Trophoblast cell (in vitro differentiated cells and primary cell): Measurements from ENCODE around the gene RPL38. TPM values are rescaled to one million over a fixed set of nuclear protein-coding genes. Genes with fewer than 3 reads are reported as not detected.

ENCODE experiments used
- DNase-seq, 2 donors: peaks; one replicate each; pipeline ENCODE4 v3.0.0-alpha.2; 2016
- H2AFZ ChIP-seq: 2 replicates; pipeline ENCODE4 v1.6.1; 2013; ENCODE audit warnings: low read length, moderate library complexity, mild to moderate bottlenecking; ENCODE audit not compliant: insufficient read depth, poor library complexity
- H2AK5ac ChIP-seq: 2 replicates; pipeline ENCODE4 v1.6.1; 2013; ENCODE audit warnings: mild to moderate bottlenecking, low read length
- H2BK120ac ChIP-seq: 2 replicates; pipeline ENCODE4 v1.6.1; 2013; ENCODE audit warnings: low read length, mild to moderate bottlenecking, moderate library complexity; ENCODE audit not compliant: insufficient read depth, poor library complexity
- H2BK12ac ChIP-seq: 2 replicates; pipeline ENCODE4 v1.6.1; 2013; ENCODE audit warnings: mild to moderate bottlenecking, low read length, moderate library complexity
- H2BK5ac ChIP-seq: 2 replicates; pipeline ENCODE4 v1.6.1; 2013; ENCODE audit warnings: low read length, low read depth, moderate library complexity, mild to moderate bottlenecking; ENCODE audit not compliant: poor library complexity
- H3K14ac ChIP-seq: 2 replicates; pipeline ENCODE4 v1.6.1; 2013; ENCODE audit warnings: mild to moderate bottlenecking, low read length
- H3K18ac ChIP-seq: 2 replicates; pipeline ENCODE4 v1.6.1; 2013; ENCODE audit warnings: mild to moderate bottlenecking, low read length
- H3K23ac ChIP-seq: 2 replicates; pipeline ENCODE4 v1.6.1; 2013; ENCODE audit warnings: low read length
- H3K27ac ChIP-seq: 2 replicates; pipeline ENCODE4 v1.5.1; 2013; ENCODE audit warnings: low read depth, mild to moderate bottlenecking, inconsistent platforms, low read length, moderate library complexity
- H3K27me3 ChIP-seq: 2 replicates; pipeline ENCODE4 v1.6.1; 2013; ENCODE audit warnings: inconsistent platforms, mild to moderate bottlenecking, low read length, moderate library complexity; ENCODE audit not compliant: insufficient read depth
- H3K36me3 ChIP-seq, 2 experiments: 1 replicate in 1 of 2; 2 replicates in 1 of 2; pipeline ENCODE4 v1.6.1; 2013; ENCODE audit warnings: low read length in 2 of 2, mild to moderate bottlenecking in 2 of 2, moderate library complexity in 1 of 2; ENCODE audit not compliant: insufficient read depth in 2 of 2, control insufficient read depth in 1 of 2
- H3K4ac ChIP-seq: 2 replicates; pipeline ENCODE4 v1.6.1; 2013; ENCODE audit warnings: low read depth, mild to moderate bottlenecking, low read length, moderate library complexity
- H3K4me1 ChIP-seq, 2 experiments: 1 replicate in 1 of 2; 2 replicates in 1 of 2; pipeline ENCODE4 v1.6.1; 2013; ENCODE audit warnings: low read length in 2 of 2, mild to moderate bottlenecking in 2 of 2, moderate library complexity in 1 of 2; ENCODE audit not compliant: insufficient read depth in 2 of 2, control insufficient read depth in 1 of 2
- H3K4me2 ChIP-seq: 2 replicates; pipeline ENCODE4 v1.6.1; 2013; ENCODE audit warnings: inconsistent platforms, mild to moderate bottlenecking, low read length, moderate library complexity
- H3K4me3 ChIP-seq: 2 replicates; pipeline ENCODE4 v1.5.1; 2013; ENCODE audit warnings: mild to moderate bottlenecking, low read depth, low read length, inconsistent platforms
- H3K79me1 ChIP-seq: one replicate; pipeline ENCODE4 v1.6.1; 2013; ENCODE audit warnings: low read length
- H3K79me2 ChIP-seq: 2 replicates; pipeline ENCODE4 v1.6.1; 2013; ENCODE audit warnings: low read length, mild to moderate bottlenecking; ENCODE audit not compliant: control insufficient read depth, insufficient read depth, poor library complexity
- H3K9ac ChIP-seq: 2 replicates; pipeline ENCODE4 v1.6.1; 2013; ENCODE audit warnings: mild to moderate bottlenecking, low read length
- H3K9me3 ChIP-seq: 2 replicates; pipeline ENCODE4 v1.6.1; 2013; ENCODE audit warnings: low read depth, mild to moderate bottlenecking, control low read depth, inconsistent platforms, low read length; ENCODE audit not compliant: insufficient read depth
- H4K12ac ChIP-seq: 2 replicates; pipeline ENCODE4 v1.6.1; 2013; ENCODE audit warnings: low read depth, mild to moderate bottlenecking, low read length, moderate library complexity
- H4K8ac ChIP-seq: 2 replicates; pipeline ENCODE4 v1.6.1; 2013; ENCODE audit warnings: low read depth, mild to moderate bottlenecking, low read length, moderate library complexity
- H4K91ac ChIP-seq: one replicate; pipeline ENCODE4 v1.6.1; 2013; ENCODE audit warnings: low read depth, mild to moderate bottlenecking, low read length, moderate library complexity
- WGBS: extraction: QIAGEN DNeasy Blood & Tissue Kit; methylation state at CpG from one replicate; pipeline ENCODE4 v1.1.7; 2013; ENCODE audit warnings: missing lambda C conversion rate; ENCODE audit not compliant: insufficient read length, insufficient coverage; ENCODE audit errors: extremely low coverage; 5-methylcytosine and 5-hydroxymethylcytosine counted together
- polyA plus RNA-seq: library from polyadenylated mRNA; stranded (reverse); fragments of 200-250 nt; gene quantifications from 2 replicates; pipeline ENCODE4 v1.2.3, GENCODE V29; 2013

The RPL38 gene
- polyA plus RNA-seq, result 3,156 and 3,255 TPM in 2 replicates

DNA sequence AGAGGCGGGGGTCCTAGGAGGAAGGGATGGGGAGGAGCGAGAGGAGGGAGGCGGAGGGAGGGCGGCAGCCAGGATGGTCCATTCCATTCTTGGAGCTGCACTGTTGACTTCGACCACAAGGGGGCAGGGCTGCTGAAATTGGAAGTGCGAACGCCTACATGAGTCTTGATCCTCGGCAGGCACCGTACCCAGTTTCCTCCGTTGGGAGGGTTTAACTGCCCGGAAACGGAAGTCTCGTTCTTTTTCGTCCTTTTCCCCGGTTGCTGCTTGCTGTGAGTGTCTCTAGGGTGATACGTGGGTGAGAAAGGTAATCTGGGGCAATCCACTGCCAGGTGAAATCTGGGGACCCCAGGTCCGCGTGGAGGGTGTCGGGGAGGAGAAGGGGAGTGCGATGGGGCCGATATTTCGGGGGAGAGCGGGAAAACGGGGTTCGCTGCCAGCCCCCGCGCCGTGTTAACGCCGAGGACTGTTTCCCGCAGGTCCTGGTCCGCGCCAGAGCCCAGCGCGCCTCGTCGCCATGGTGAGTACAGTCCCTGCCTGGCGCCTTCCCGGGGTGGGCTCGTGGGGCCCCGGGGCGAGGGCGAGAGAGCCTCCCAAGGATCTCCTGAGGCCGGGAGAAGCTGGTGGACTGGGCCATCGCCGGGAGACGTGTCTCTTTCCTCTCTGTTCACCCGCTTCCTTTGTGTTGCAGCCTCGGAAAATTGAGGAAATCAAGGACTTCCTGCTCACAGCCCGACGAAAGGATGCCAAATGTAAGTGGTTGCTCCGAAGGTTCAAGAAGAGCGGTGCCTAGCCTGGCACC, at the start of gene RPL38:
Gene RPL38 (plus strand): TSS at position 240 of the 802 bp plus-strand sequence. CDS start 278 bp downstream, at position 518.
- WGBS, result no CpG with 5 or more reads among the region's 53 CpGs
- peak within 1 kb of the TSS; percentile 81 for H3K4me2 ChIP-seq

DNA sequence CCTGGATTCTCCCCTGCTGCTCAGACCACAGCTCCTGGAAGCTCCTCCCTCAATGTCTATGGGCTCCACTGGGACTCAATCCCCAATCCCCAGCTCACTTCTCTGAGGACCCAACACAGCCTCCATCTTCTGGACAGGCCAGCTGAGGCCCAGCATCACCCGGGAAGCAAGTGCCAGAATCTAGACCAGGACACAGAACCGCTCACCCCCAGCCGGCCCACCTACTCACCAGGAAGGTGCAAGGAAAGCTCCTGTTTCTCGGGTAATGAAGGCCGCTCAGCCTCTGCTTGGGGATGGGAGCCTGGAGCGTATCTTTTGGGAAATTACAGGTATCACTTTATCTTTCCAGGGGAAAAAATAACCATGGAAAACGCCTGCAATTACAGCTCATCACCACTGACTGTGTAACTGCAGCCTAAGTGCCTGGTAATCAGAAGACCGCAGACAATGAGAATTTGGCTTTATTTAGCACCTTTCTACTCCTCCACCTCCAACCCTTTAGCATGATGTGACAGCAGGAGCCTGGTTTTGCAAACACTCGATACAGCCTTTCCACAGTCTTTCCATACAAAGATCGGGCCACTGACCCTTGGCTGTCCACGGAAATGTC, 49.6 kb upstream of the RPL38 start:
- H3K9ac ChIP-seq, result no peak overlapping the region
- H3K4ac ChIP-seq, result no peak overlapping the region
- no CpG with 5 or more reads among the region's 11 CpGs for WGBS
- DNase-seq, result no peak
- H3K79me1 ChIP-seq, result no peaks in the 10 kb centered on the region
- H2BK12ac ChIP-seq, result no peak overlapping the region
- H2AFZ ChIP-seq, result no peak overlapping the region
- no peak overlapping the region for H3K18ac ChIP-seq
- no peaks in the 10 kb centered on the region for H3K27me3 ChIP-seq
- no peak overlapping the region for H3K14ac ChIP-seq
- no peaks in the 10 kb centered on the region for H3K79me2 ChIP-seq
- peaks cover 5 to 13% of the 10 kb centered on the region in 2 experiments for H3K4me1 ChIP-seq
- no peak overlapping the region for H4K12ac ChIP-seq
- H3K9me3 ChIP-seq, result peaks cover 4% of the 10 kb centered on the region
- H3K23ac ChIP-seq, result no peak overlapping the region
- H3K27ac ChIP-seq, result no peak overlapping the region
- no peak overlapping the region for H2BK5ac ChIP-seq
- H3K4me3 ChIP-seq, result no peak overlapping the region
- H4K8ac ChIP-seq, result no peak overlapping the region
- no peak overlapping the region for H4K91ac ChIP-seq
- no peak overlapping the region for H2BK120ac ChIP-seq
- H3K36me3 ChIP-seq, result no peaks in the 10 kb centered on the region
- no peak overlapping the region for H2AK5ac ChIP-seq
- no peak overlapping the region for H3K4me2 ChIP-seq

More for the DNA sequence above, at the start of gene RPL38:
- peak within 1 kb of the TSS; percentile 85 for H3K4ac ChIP-seq
- H3K27me3 ChIP-seq, result no peaks in the 10 kb centered on the region
- peaks cover 11% of the 10 kb centered on the region for H3K79me2 ChIP-seq
- H3K79me1 ChIP-seq, result peaks cover 6% of the 10 kb centered on the region
- peak within 1 kb of the TSS; percentile 55 for H3K18ac ChIP-seq
- no peak within 1 kb of the TSS for H3K23ac ChIP-seq
- H3K27ac ChIP-seq, result peak within 1 kb of the TSS; percentile 20
- H2AK5ac ChIP-seq, result peak within 1 kb of the TSS; percentile 33
- H4K8ac ChIP-seq, result peak within 1 kb of the TSS; percentile 91
- peak within 1 kb of the TSS; percentile 92 for H3K9ac ChIP-seq
- peaks cover 8 to 24% of the 10 kb centered on the region in 2 experiments for H3K4me1 ChIP-seq
- peak; percentile 94 to 99 for DNase-seq
- peak within 1 kb of the TSS; percentile 16 for H2BK12ac ChIP-seq
- peak within 1 kb of the TSS; percentile 94 for H3K4me3 ChIP-seq
- H3K14ac ChIP-seq, result peak within 1 kb of the TSS; percentile 88
- H2BK120ac ChIP-seq, result peak within 1 kb of the TSS; percentile 37
- H2AFZ ChIP-seq, result peak within 1 kb of the TSS; percentile 54
- H4K12ac ChIP-seq, result peak within 1 kb of the TSS; percentile 75
- peak within 1 kb of the TSS; percentile 53 for H2BK5ac ChIP-seq
- no peaks in the 10 kb centered on the region for H3K9me3 ChIP-seq
- peaks cover 29 to 33% of the 10 kb centered on the region in 2 experiments for H3K36me3 ChIP-seq
- H4K91ac ChIP-seq, result peak within 1 kb of the TSS; percentile 74

DNA sequence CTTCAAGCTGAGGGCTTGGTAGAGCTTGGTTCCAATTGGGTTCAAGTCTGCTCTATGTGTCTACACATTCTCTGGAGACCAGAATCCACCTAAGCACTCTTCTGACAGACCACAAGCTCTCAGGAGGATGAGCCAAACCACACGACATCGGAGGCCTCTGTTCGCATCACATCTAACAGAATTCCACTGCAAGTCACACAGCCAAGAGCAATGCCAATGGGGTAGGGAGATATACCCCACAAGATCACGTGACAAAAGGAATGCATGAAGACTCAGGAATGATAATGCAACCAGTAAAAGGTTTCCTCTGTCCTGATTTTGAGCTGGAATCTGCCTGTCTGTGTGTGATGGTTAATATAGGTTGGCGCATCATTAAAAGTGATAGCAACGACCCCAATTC, 46.6 kb upstream of the RPL38 start:
- Histone ChIP-seq H3K79me1 (no peaks in the 10 kb centered on the region), H3K18ac (no peak overlapping the region), H3K27me3 (no peaks in the 10 kb centered on the region), H3K27ac (no peak overlapping the region), H2BK120ac (no peak overlapping the region), H2AFZ (no peak overlapping the region), H4K91ac (no peak overlapping the region), H2BK5ac (no peak overlapping the region), H2AK5ac (no peak overlapping the region), H3K36me3 (no peaks in the 10 kb centered on the region), H2BK12ac (no peak overlapping the region), H3K4me1 (peaks cover 5 to 13% of the 10 kb centered on the region in 2 experiments), H3K14ac (no peak overlapping the region), H3K9me3 (peaks cover 4% of the 10 kb centered on the region), H3K4ac (no peak overlapping the region), H4K12ac (no peak overlapping the region), H3K79me2 (no peaks in the 10 kb centered on the region), H4K8ac (no peak overlapping the region), H3K4me2 (no peak overlapping the region), H3K4me3 (no peak overlapping the region), H3K23ac (no peak overlapping the region), H3K9ac (no peak overlapping the region)
- WGBS, result no CpG with 5 or more reads among the region's 6 CpGs
- no peak for DNase-seq

- no peak overlapping the region for H4K91ac ChIP-seq
- no peak overlapping the region for H3K4me2 ChIP-seq
- no CpG with 5 or more reads among the region's 9 CpGs for WGBS
- no peak for DNase-seq
- no peak overlapping the region for H4K12ac ChIP-seq
- no peak overlapping the region for H3K23ac ChIP-seq
- no peaks in the 10 kb centered on the region for H3K79me2 ChIP-seq
- H2AFZ ChIP-seq, result no peak overlapping the region
- H3K18ac ChIP-seq, result no peak overlapping the region
- no peaks in the 10 kb centered on the region for H3K79me1 ChIP-seq
- H2BK120ac ChIP-seq, result no peak overlapping the region
- no peak overlapping the region for H2BK5ac ChIP-seq
- H4K8ac ChIP-seq, result no peak overlapping the region
- no peak overlapping the region for H3K27ac ChIP-seq
- no peaks in the 10 kb centered on the region for H3K36me3 ChIP-seq
- no peak overlapping the region for H2BK12ac ChIP-seq
- no peak overlapping the region for H2AK5ac ChIP-seq
- H3K14ac ChIP-seq, result no peak overlapping the region
- no peak overlapping the region for H3K4ac ChIP-seq
- H3K4me1 ChIP-seq, result peaks cover 5 to 12% of the 10 kb centered on the region in 2 experiments
- no peaks in the 10 kb centered on the region for H3K27me3 ChIP-seq
- no peak overlapping the region for H3K9ac ChIP-seq
- H3K4me3 ChIP-seq, result no peak overlapping the region
- peaks cover 4% of the 10 kb centered on the region for H3K9me3 ChIP-seq
These were observed 46.1 kb upstream of the RPL38 start for GRCh38 chr17:74157366-74157765.
